GM18870 (cell line): Measurements from ENCODE around the gene TRPM6.

Source experiments
- ATAC-seq: cut with Tn5 transposase; IDR thresholded peaks from one replicate; pipeline ENCODE4 v1.9.1; 2021; ENCODE audit warnings: moderate library complexity; ENCODE audit not compliant: unreplicated experiment

The TRPM6 gene

DNA sequence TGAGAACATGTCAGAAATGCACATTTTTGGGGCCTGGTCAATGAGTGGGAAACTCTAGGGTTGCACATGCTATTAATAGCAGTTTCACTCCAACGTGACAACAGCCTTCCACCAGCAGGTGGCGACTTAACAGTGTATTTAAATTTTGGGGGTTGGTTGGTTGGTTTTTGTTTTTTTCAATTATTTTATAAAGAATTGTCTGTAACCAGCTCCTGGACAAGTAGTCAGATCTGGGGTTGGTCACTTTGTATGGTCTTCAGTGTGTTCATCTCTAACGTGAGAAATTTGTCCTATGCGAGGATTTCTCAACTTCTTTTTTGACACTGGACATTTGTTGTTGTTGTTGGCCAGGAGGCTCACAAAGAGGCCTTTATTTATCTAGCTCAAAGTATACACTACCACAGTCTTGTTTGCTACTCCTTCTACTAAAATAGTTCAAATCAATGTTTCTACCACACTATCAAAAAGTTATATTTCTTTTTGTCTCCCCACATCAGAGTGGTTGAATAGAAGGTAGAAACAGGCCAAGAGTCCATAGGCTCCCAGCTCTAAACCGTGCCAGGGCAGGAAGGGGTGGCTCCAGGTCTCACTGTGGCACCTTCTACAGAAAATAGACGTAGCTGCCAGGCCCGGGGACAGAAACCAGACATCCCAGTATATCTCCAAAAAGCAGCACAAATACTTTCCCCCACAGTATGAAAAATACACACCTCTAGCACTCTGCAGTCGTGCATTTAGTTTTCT is 110.4 kb downstream of the TRPM6 start:
- no peak for ATAC-seq

DNA sequence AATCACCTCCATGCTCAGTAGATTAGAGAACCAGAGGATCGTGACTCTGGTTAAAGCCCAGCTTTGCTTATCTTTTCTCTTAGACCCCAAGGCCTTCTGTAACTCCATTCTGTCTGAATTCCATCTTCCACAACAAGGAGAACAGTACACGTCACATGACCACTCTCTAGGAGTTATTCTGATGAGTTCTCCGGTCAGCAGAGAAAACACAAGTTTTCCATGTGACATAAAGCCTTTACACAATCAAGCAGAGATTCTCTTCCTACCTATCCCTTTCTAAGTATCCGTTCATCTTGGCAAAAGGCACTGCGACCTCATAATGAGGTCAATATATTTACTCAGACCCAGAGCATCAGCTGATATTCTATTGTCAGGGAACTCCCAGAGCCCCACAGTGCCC is 112.3 kb downstream of the TRPM6 start:
- no peak for ATAC-seq

- peak; percentile 54 for ATAC-seq
Measured at GRCh38 chr9:74773886-74774479, 113.7 kb downstream of the TRPM6 start.

DNA sequence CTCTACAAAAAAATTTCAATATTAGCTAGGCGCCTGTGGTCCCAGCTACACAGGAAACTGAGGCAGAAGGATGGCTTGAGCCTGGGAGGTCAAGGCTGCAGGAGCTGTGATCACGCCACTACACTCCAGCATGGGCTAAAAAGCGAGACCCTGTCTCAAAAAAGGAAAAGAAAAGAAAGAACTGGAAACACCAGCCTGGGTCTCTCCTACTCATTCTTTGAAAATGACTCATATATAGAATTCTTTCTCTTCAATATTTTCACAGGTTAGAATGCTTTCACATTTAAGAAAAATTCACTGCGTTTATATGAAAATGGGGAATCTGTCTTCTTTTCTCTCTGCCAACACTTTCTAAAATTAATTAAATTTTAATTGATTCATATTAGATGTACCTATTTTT is 115.6 kb downstream of the TRPM6 start:
- peak; percentile 72 for ATAC-seq

- ATAC-seq: no peak
Measured at GRCh38 chr9:74771672-74772071, 116.0 kb downstream of the TRPM6 start.

DNA sequence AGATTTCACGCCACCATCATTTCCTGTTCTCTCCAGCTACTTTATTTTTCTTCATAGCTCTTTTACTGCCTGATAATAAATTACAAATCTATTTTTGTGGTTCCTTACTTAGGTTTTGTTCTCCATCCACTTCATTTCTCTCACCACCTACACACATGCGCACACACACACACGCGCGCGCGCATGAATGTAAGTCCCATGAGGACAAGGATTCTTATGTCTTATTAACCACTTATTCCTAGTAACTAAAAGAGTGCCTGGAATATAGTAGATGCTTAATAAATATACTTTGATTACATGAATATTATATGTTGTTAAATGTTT is 116.5 kb downstream of the TRPM6 start:
- ATAC-seq: no peak

GRCh38 chr9:74770508-74771261 is 117.0 kb downstream of the TRPM6 start:
- no peak for ATAC-seq

- no peak for ATAC-seq
Measured at GRCh38 chr9:74765481-74765971, 122.2 kb downstream of the TRPM6 start.

- no peak for ATAC-seq
Measured at GRCh38 chr9:74762950-74763349, 124.8 kb downstream of the TRPM6 start.

DNA sequence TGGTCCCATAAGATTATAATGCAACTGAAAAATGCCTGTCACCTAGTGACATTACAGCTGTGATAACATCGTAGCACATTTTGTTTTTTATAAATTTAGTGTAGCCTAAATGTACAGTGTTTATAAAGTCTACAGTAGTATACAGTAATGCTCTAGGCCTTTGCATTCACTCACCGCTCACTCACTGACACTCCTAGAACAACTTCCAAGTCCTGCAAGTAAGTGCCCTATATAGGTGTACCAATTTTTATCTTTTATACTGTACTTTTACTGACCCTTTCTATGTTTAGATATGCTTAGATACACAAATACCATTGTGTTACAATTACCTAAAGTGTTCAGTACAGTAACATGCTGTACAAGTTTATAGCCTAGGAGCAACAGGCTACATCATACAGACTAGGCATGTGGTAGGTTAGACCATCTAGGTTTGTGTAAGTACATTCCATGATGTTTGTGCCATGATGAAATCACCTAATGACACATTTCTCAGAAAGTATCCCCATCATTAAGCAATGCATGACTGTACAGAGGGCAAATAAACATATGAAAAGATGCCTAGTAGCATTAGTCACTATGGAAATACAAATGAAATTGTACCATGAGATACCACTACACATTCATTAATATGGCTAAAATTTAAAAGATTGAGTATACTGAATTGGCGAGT is 127.6 kb downstream of the TRPM6 start:
- no peak for ATAC-seq

GRCh38 chr9:74755999-74756398 is 131.7 kb downstream of the TRPM6 start:
- ATAC-seq: no peak

DNA sequence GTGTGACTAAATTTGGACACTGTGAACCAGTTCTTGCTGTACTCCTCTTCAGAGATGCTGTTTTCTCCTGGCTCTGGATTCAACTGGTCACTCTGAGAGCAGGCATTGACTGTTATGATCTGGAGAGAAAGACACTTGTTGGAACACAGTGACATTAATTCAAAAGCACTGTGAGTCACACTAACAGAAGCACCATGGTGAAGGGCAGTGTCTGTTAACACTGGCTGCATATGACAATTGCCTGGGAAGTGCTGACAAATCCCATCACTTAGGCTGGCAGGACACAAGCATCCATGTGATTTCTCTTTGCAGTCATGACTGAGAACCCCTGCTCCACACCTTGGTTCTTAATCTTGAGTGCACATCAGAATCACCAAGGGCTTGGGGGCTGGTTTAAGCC is 132.4 kb downstream of the TRPM6 start:
- ATAC-seq: no peak

- ATAC-seq: no peak
Measured at GRCh38 chr9:74753650-74754049, 134.1 kb downstream of the TRPM6 start.

DNA sequence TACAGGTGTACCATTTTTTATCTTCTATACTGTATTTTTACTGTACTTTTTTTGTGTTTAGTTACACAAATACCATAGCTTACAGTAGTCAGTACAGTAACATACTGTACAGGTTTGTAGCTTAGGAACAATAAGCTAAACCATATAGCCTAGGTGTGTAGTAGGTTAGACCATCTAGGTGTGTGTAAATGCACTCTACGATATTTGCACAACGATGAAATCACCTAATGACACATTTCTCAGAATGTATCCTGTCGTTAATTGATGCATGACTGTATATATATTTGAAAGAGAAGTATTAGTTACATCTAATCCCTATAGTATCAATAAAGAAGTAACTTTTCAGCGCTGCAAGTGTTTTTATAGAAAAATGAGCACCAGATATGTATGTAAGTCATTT is 138.8 kb downstream of the TRPM6 start:
- ATAC-seq: no peak

DNA sequence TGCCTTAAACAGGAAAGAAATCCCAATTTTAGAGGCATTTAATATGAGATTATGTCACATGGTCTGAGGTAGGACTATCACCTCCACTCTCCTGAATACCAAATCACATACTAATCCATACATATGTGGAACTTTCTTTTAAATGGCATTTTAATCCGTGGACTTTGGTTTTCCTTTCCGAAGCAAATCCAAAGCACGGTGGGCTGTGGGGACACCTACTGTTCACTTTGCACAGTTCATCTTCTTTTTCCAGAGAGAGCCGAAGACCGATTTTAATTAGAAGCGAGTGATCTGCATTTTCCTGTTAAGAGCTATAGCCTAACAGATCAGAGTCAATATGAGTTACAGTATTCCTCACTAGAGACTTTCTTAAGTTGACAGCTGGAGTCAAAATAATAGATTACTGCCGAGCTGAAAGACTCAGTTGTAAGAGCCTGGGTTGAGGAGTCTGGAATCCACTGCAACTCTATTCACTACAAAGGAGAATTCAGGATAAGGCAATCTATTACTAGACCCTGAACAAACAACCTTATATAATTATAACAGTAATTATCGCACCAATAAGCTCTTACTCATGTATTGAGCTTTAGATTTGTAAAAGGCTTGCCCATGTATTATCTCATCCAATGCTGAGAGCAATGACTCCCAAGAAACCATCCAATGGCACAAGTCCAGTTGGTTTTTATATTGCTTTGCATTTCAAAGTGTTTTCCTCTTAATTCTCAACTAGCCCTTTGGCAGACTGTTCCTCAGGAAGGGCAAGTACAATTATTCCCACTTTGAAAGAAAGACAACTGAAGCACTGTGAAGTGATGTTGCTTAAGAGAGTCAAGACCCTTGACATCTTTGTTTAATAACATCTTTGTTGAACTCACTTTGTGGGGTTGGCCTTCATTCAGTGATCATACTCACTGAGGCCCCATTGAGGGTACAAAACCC is 144.7 kb downstream of the TRPM6 start:
- no peak for ATAC-seq

GRCh38 chr9:74742191-74742790 is 145.4 kb downstream of the TRPM6 start:
- no peak for ATAC-seq

DNA sequence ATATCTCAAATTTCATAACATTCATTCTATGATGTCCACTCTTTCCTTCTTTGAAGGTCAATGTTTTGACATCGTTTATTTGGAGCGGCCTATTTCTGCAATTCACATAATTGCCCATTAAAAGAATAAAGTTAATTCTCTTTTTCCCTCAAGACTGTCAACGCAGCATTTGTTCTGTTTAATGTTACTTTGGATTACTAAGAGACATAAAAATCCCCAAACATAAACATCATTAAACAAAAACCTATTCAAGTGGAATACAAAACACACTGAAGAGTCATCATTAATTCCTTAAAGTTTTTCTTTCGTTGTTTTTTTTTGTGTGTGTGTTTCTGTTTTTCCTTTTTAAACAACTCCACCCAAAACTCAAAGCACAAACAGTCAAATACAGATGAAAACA is 151.1 kb downstream of the TRPM6 start:
- ATAC-seq: no peak

DNA sequence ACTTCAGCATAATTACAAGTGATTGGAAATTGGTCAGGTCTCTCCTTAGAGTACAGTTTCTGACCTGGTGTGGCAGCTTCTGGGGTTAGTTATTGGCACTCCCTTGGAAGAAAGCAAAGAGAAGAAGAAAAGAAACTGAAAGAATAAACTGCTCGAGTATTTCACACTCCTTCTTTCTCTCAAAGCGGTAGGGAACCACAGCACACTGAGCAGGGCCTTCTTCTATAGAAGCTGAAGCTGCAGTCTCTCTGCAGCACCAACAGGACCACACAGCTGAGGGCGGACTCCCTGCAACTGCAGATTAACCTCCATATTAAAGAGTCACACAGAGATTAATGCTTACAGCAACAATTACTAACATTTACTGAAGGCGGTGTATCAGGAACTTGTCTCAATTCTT is 152.0 kb downstream of the TRPM6 start:
- ATAC-seq: no peak

GRCh38 chr9:74729136-74729695 is 158.5 kb downstream of the TRPM6 start:
- ATAC-seq: no peak

- no peak for ATAC-seq
Measured at GRCh38 chr9:74728176-74728575, 159.5 kb downstream of the TRPM6 start.
